Heart right ventricle (tissue), 16 donors: ENCODE results near the gene F12. TPM values are rescaled to one million over a fixed set of nuclear protein-coding genes. Genes with fewer than 3 reads are reported as not detected.

Experiments used
- ATAC-seq, 8 donors: fragments of 200-7000 bp; cut with Tn5 transposase; one replicate each; pipeline ENCODE4 v1.9.1; 2020; ENCODE audit warnings: mild to moderate bottlenecking in 8 of 8, moderate library complexity in 8 of 8, moderate number of reproducible peaks in 1 of 8
- DNase-seq, 2 donors: peaks; one replicate each; pipeline ENCODE4 v3.0.0-alpha.2; 2020
- H3K27ac ChIP-seq, 10 donors: fragments of 200-600 bp; sonication (generic) in 2 of 10; one replicate each; pipeline versions ENCODE4 v1.5.0 to v1.8.0; 2020 to 2022; ENCODE audit warnings: mild to moderate bottlenecking in 3 of 10
- H3K27me3 ChIP-seq, 7 donors: fragments of 200-600 bp; one replicate each; pipeline ENCODE4 v1.8.0; 2021 to 2022; ENCODE audit warnings: mild to moderate bottlenecking in 2 of 7
- H3K36me3 ChIP-seq, 9 donors: fragments of 200-600 bp; sonication (generic) in 1 of 9; one replicate each; pipeline versions ENCODE4 v1.5.0 to v1.8.0; 2020 to 2022; ENCODE audit warnings: mild to moderate bottlenecking in 2 of 9
- H3K4me1 ChIP-seq, 9 donors: fragments of 200-600 bp; sonication (generic) in 1 of 9; one replicate each; pipeline versions ENCODE4 v1.5.0 to v1.8.0; 2020 to 2022; ENCODE audit warnings: mild to moderate bottlenecking in 4 of 9
- H3K4me3 ChIP-seq, 10 donors: fragments of 200-600 bp; sonication (generic) in 2 of 10; one replicate each; pipeline versions ENCODE4 v1.5.0 to v1.8.0; 2020 to 2022; ENCODE audit warnings: mild to moderate bottlenecking in 7 of 10, moderate library complexity in 2 of 10
- H3K9me3 ChIP-seq, 11 donors: fragments of 200-600 bp in 10 of 11; sonication (generic) in 2 of 11; one replicate each; pipeline versions ENCODE4 v1.5.0 to v1.8.0; 2013 to 2022; ENCODE audit warnings: mild to moderate bottlenecking in 2 of 11, control low read depth in 1 of 11, moderate library complexity in 1 of 11
- WGBS, 2 donors: extraction: QIAGEN DNeasy Blood & Tissue Kit; methylation state at CpG; one replicate each; pipeline ENCODE4 v1.1.7; 2013; ENCODE audit warnings: inconsistent platforms in 1 of 2; 5-methylcytosine and 5-hydroxymethylcytosine counted together
- intact Hi-C, 10 donors: fragments of 100-400 bp; cut with DNase I; formaldehyde crosslinking; loops; one replicate each; pipeline versions ENCODE4 v1.11.1 to v1.14.2; 2022
- polyA plus RNA-seq, 2 donors: library from polyadenylated mRNA; stranded (reverse); fragments of 200-250 nt; gene quantifications; one replicate each; pipeline ENCODE4 v1.2.3, GENCODE V29; 2013
- total RNA-seq, 10 donors: library from RNA; stranded (reverse); fragmentation: NEBNext Ultra II Directional in 3 of 10; extraction: Animal tissue kit (Norgen Biotek cat#: 25700) in 3 of 10; gene quantifications; one replicate each; pipeline versions ENCODE4 v1.2.1 to v1.2.4, GENCODE V29; 2021 to 2023
- TF ChIP-seq, protein P1 (sequence below), 9 donors: fragments of 200-600 bp; sonication (generic) in 2 of 9; IDR thresholded peaks; one replicate each; pipeline versions ENCODE4 v1.5.0 to v1.8.0; 2021 to 2022; ENCODE audit warnings: antibody characterized with exemption in 9 of 9, mild to moderate bottlenecking in 5 of 9, moderate library complexity in 1 of 9
- donor health status: Arrhythmogenic right ventricular cardiomyopathy.
- donor health status: ischemic (EF 13 %, LVEDD 7.1; RV severe dilation, severe dysfunction).
- donor health status: healthy with polysubstance abuse.
- donor health status: DM: no; HTN: yes; CAD: no.
- donor health status: DM: no; HTN: no; CAD: no.
- donor health status: ischemic (EF 25% LVEDD 6.9; RV normal size, moderate dysfunction).
- donor health status: ischemic (EF 25% LVEDD 5.7; RV mildly dilated, moderate dysfunction).
- donor health status: healthy.
- donor health status: DM: yes; HTN: yes; CAD: no.
- donor health status: Ischemic cardiomyopathy.
- donor health status: ischemic (EF 35%, LVEDD 5.7; RV mildly dilated, moderate dysfunction).
- donor health status: nonischemic (EF 11% LVEDD 7.7; RV severe dilation, severe dysfunction).
- donor health status: DM: yes; HTN: yes; CAD: no.
- donor health status: PGD.
- donor health status: ischemic (EF 29% LVEDD 5.4; RV normal size, mild dysfunction).
- donor health status: nonischemic (EF 23%, LVEDD 6.1; RV moderate dilation, normal function).

Gene F12
- total and polyA plus RNA-seq, 12 donors: 0.25 to 0.37 (median 0.28) TPM; not detected in 9

DNA sequence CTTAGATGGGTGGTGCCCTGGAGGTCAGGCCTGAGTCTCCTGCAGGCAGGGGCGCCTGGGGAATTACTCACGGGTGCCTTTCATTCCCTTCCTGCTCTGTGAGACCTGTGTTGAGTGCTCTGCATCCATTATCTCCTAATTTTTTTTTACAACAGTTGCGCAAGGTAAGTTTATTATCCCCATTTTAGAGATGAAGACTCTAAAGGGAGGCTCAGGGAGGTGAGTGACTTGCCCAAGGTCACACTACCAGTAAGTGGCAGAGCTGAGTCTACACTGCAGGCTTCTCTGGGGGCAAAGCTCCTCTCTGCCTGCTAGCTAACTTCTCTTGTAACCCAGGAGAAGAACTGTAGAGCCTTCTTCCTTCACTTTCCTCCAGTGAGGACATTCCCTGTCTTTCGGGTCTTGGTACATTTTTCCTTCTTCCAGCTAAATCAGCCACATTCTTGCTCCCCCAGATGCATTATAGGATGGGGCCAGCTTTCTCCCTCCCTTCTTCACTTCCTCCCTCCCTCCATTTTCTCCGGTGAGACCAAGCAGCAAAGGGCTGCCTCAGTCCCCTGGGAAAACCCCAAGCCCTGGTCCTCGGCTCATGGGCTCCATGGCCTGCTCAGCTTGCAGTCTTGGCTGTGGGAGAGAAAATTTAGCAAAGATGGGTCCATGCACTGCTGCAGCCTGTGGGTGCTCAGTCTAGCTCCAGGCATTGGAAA is 39.0 kb upstream of the F12 start:
- Histone ChIP-seq H3K36me3 (no peaks in the 10 kb centered on the region), H3K4me1 (peaks cover 13 to 40% (median 29%) of the 10 kb centered on the region in 9 donors), H3K27me3 (peaks cover 0 to 53% (median 2%) of the 10 kb centered on the region in 7 donors), H3K4me3 (no peak overlapping the region), H3K27ac (no peak overlapping the region), H3K9me3 (no peaks in the 10 kb centered on the region)
- DNase-seq (no peak), ATAC-seq (no peak)
- intact Hi-C loops: no loop called here
- 67 to 77% methylated on average over 6 of the region's 6 CpGs for WGBS, 2 donors
- TF ChIP-seq, protein P1, sequence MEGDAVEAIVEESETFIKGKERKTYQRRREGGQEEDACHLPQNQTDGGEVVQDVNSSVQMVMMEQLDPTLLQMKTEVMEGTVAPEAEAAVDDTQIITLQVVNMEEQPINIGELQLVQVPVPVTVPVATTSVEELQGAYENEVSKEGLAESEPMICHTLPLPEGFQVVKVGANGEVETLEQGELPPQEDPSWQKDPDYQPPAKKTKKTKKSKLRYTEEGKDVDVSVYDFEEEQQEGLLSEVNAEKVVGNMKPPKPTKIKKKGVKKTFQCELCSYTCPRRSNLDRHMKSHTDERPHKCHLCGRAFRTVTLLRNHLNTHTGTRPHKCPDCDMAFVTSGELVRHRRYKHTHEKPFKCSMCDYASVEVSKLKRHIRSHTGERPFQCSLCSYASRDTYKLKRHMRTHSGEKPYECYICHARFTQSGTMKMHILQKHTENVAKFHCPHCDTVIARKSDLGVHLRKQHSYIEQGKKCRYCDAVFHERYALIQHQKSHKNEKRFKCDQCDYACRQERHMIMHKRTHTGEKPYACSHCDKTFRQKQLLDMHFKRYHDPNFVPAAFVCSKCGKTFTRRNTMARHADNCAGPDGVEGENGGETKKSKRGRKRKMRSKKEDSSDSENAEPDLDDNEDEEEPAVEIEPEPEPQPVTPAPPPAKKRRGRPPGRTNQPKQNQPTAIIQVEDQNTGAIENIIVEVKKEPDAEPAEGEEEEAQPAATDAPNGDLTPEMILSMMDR (IDR thresholded peaks at IDR 0.05): no peak

DNA sequence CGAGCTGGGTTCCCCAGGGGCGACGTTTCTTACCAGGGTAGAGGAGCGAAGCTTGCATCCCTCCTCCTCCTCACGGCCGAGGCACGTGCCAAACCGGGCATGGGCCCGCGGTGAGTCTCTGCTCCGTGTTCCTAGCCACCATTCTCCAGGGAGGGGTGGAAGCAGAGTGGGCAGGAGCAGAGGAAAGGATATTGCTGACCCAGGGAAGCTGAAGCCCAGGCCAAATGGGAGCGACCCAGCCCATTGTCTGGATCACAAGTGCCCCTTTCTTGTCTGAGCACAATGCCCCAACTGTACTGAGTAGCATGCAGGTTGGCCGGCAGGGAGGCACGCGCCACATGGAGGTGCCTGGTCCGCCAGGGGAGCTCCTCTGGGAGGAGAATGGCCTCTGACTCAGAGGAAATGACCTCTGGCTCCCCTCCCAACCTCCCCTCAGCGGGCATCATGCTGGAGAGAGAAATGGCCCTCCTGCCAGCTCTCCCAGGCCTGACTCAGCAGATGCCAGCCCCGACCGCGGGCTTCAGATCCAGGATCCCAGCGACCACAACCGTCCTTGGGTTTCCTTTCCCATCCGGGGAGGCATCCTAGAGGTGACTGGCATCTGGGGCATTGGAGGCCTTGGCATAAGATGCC is 38.4 kb upstream of the F12 start:
- Histone ChIP-seq H3K4me3 (peak overlapping the region in 7 of 10 donors; percentile 58 to 73 (median 62)), H3K36me3 (peaks cover 0 to 5% (median 0%) of the 10 kb centered on the region in 9 donors), H3K27ac (peak overlapping the region in 2 of 10 donors; percentile 4 to 25), H3K9me3 (no peaks in the 10 kb centered on the region), H3K4me1 (peaks cover 13 to 36% (median 28%) of the 10 kb centered on the region in 9 donors), H3K27me3 (peaks cover 0 to 50% (median 2%) of the 10 kb centered on the region in 7 donors)
- TF ChIP-seq, protein P1 (IDR thresholded peaks at IDR 0.05): peak in 1 of 9 donors; percentile 13
- 10% methylated on average over 23 of the region's 23 CpGs for whole genome bisulfite sequencing, 2 donors
- ATAC-seq: peak; percentile 20 to 82 (median 64)
- intact Hi-C loops: loop anchor here in 1 of 10 donors (2.0 kb wide), 1 partner anchor 15 kb away; no protein-coding TSS in a partner anchor
- peak; percentile 60 to 66 for DNase-seq

DNA sequence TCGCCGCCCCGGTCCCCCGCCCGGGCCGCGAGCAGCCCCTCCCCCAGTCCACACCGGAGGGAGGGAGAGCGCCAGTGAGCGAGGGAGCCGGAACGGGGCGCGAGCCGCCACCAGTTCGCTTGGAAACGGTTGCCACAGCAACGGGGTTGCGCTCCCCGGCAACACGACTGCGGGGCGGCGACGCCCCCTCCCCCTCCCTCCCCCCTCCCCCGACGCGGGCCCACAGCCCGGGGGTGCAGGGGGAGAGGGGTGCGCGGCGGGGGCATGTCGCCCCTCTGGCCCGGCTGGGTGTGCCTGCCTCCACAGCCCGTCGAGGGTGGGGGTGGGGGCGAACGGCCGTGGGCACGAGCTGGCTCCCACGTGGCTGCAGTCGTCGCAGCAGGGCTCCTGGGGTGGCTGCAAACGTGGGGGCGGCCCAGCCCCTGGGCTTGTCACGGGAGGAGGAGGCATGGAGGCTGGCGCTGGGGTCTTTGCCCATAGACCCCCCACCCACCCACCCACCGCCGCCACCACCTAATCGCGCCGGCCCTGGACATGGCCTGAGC is 37.8 kb upstream of the F12 start:
- TF ChIP-seq, protein P1 (IDR thresholded peaks at IDR 0.05): no peak
- ATAC-seq (peak in 5 of 8 donors; percentile 4 to 23 (median 7)), DNase-seq (no peak)
- H3K27ac ChIP-seq: peak overlapping the region in 4 of 10 donors; percentile 25 to 68 (median 54)
- peaks cover 13 to 36% (median 25%) of the 10 kb centered on the region in 9 donors for H3K4me1 ChIP-seq
- peaks cover 0 to 47% (median 2%) of the 10 kb centered on the region in 7 donors for H3K27me3 ChIP-seq
- no peaks in the 10 kb centered on the region for H3K9me3 ChIP-seq
- intact Hi-C loops: loop anchor here in 1 of 10 donors (2.0 kb wide), 1 partner anchor 14 kb away; no protein-coding TSS in a partner anchor
- 0 to 1% methylated on average over 34 to 48 of the region's 52 CpGs for WGBS, 2 donors
- H3K36me3 ChIP-seq: peaks cover 0 to 11% (median 0%) of the 10 kb centered on the region in 9 donors
- peak overlapping the region; percentile 50 to 74 (median 61) for H3K4me3 ChIP-seq
